Measurements from ENCODE around the gene ARHGAP26.
A peak's percentile ranks its signal among the peaks of the same experiment; 100 is the strongest.
"Not testable (repeated sequence)": the region's sequence is repeated elsewhere in the genome, so short reads cannot be mapped to it uniquely, and the experiment has no call there.

Gene ARHGAP26

DNA sequence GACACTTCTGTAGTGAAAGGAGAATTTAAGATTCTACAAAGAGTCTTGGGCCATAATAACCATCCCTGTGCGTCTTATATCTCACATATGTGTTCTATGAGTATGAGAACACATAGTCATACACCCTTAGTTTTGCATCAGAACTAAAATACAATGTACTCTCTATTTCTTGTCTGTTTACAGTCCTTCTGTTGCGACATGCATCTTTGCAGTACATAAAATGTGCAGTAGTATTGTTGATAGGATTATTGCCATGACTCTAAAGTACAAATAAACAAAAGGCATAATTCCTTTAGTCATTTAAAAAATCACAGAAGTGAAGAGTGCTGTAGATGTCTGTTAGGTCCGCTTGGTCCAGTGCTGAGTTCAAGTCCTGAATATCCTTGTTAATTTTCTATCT, 431.4 kb downstream of the ARHGAP26 start:
- no peak for DNase-seq (ENCODE audit: low read depth)
- no peak overlapping the region for H3K4me3 ChIP-seq (ENCODE audit: low read depth, low read length)
- TF ChIP-seq, protein P1, sequence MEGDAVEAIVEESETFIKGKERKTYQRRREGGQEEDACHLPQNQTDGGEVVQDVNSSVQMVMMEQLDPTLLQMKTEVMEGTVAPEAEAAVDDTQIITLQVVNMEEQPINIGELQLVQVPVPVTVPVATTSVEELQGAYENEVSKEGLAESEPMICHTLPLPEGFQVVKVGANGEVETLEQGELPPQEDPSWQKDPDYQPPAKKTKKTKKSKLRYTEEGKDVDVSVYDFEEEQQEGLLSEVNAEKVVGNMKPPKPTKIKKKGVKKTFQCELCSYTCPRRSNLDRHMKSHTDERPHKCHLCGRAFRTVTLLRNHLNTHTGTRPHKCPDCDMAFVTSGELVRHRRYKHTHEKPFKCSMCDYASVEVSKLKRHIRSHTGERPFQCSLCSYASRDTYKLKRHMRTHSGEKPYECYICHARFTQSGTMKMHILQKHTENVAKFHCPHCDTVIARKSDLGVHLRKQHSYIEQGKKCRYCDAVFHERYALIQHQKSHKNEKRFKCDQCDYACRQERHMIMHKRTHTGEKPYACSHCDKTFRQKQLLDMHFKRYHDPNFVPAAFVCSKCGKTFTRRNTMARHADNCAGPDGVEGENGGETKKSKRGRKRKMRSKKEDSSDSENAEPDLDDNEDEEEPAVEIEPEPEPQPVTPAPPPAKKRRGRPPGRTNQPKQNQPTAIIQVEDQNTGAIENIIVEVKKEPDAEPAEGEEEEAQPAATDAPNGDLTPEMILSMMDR (IDR thresholded peaks at IDR 0.05; ENCODE audit: insufficient read depth, low read depth, low read length, missing control alignments): no peak

DNA sequence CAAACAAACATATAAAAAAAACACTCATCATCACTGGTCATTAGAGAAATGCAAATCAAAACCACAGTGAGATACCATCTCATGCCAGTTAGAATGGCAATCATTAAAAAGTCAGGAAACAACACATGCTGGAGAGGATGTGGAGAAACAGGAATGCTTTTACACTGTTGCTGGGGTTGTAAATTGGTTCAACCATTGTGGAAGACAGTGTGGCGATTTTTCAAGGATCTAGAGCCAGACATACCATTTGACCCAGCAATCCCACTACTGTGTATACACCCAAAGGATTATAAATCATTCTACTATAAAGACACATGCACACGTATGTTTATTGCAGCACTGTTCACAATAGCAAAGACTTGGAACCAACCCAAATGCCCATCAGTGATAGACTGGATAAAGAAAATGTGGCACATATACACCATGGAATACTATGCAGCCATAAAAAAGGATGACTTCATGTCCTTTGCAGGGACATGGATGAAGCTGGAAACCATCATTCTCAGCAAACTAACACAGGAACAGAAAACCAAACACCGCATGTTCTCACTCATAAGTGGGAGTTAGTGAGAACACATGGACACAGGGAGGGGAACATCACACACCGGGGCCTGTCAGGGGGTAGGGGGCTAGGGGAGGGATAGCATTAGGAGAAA, 433.3 kb downstream of the ARHGAP26 start:
- not testable (repeated sequence) for H3K4me3 ChIP-seq (ENCODE audit: low read depth, low read length); DNase-seq (ENCODE audit: low read depth)

DNA sequence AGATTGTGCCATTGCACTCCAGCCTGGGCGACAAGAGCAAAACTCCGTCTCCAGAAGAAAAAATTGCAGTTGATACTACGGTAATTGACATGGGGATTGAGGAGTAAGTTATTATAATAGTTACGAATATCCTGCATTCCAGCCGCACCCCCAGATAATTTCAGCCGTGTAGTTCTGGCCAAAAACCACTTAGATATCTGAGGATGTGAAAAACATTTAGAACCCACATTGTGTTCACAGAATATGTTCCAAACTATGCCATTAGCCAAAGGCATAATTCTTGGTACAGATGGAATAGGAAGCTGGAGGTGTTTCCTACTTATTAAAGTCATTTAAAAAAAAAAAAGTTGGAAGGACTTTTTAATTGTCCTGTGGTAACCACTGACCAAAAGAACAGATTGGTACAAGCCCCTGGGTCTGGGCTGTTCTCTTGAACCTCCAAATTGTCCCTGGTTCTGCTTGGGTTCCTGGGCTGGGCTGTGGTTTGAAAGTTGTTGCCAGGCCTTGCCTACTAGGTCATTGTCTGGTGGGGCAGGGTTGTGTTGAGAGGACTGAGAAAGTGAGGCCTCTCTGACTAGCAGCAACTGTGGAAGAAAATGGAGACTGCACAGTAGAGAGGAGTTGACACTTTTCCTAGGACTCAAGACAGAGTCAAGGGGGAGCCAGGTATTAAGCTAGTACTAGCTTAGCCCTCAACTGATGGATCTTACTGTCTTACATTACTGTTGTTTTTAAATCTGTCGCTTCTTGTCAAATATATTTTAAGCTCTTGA, 434.5 kb downstream of the ARHGAP26 start:
- DNase-seq (ENCODE audit: low read depth): no peak
- H3K4me3 ChIP-seq (ENCODE audit: low read depth, low read length): peak overlapping the region; percentile 63
- TF ChIP-seq, protein P1 (IDR thresholded peaks at IDR 0.05; ENCODE audit: insufficient read depth, low read depth, low read length, missing control alignments): no peak

DNA sequence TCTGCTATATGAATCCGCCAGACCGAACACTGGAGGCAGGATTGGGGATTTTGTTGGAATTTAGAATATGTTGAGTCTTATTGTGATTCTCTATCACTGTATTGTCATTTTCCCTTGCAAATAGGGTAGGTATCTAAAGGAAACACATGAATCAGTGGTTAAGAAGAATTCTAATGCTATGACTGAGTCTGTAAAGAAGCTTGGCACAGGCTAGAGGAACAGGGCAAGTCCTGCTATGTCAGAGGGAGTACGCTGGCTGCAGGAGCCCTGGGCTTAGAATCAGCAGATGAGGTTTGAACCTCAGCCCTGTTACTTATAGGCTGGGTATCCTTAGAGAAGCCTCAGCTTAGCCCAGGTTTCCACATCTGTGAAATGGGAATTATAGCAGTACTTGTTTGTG, 435.2 kb downstream of the ARHGAP26 start:
- TF ChIP-seq, protein P1 (IDR thresholded peaks at IDR 0.05; ENCODE audit: insufficient read depth, low read depth, low read length, missing control alignments): no peak
- peak overlapping the region; percentile 63 for H3K4me3 ChIP-seq (ENCODE audit: low read depth, low read length)
- peak; percentile 57 for DNase-seq (ENCODE audit: low read depth)

DNA sequence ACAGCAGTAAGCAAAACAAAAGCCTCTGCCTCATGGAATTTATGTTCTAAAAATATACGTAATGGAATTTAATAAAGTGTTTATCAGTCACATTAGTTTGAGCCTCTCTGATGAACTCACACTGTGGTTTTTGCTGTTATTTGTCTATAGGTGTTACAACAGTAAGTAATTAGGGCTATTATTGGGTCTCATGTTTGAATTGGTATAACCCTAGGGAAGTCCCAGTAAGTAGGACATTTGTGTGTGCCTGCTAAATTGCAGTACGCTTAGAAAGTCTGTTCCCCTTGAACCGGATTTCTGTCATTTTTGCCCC, 435.7 kb downstream of the ARHGAP26 start:
- peak overlapping the region; percentile 63 for H3K4me3 ChIP-seq (ENCODE audit: low read depth, low read length)
- TF ChIP-seq, protein P1 (IDR thresholded peaks at IDR 0.05; ENCODE audit: insufficient read depth, low read depth, low read length, missing control alignments): no peak
- DNase-seq (ENCODE audit: low read depth): no peak

DNA sequence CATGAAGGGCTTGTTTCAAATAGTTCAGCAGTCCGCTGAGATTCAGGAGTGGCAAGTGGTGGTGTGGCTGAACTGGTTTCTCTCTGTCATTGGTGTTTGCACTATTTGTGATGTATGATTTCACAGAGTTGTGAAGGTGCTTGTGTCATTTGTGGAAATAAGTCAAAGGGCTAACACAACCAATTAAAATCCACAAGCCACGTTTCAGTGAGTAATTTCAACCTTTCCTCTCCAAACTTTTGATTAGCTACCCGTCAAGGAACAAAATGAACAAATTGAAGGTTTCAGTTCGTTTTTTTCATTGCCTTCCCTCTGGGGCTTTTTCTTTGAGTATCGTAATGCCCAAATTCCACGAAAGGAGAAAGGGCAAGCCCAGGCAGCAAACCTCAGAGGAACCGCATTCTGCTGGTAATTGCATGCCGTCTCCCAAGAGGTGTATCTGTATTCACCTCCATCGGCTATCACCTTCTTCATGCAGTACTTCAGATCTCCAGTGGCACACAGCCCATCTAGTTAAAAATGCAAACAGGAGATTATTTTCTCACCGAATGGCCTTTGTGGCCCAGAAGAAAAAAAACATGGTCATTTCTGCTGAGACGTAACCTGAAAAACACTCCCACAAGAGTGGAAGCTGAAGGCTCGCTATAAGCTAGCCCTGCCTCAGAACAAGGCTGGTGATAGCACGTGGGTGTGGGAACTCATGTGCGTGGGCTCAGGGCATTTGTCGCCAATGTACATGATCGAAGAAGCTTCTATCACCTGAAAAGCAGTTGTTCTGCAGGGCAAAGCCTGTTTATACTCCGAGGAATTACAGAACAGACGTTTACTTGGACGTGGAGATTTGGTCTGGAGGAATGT, 436.2 kb downstream of the ARHGAP26 start:
- TF ChIP-seq, protein P1 (IDR thresholded peaks at IDR 0.05; ENCODE audit: insufficient read depth, low read depth, low read length, missing control alignments): no peak
- DNase-seq (ENCODE audit: low read depth): peak; percentile 87
- peak overlapping the region; percentile 63 for H3K4me3 ChIP-seq (ENCODE audit: low read depth, low read length)

DNA sequence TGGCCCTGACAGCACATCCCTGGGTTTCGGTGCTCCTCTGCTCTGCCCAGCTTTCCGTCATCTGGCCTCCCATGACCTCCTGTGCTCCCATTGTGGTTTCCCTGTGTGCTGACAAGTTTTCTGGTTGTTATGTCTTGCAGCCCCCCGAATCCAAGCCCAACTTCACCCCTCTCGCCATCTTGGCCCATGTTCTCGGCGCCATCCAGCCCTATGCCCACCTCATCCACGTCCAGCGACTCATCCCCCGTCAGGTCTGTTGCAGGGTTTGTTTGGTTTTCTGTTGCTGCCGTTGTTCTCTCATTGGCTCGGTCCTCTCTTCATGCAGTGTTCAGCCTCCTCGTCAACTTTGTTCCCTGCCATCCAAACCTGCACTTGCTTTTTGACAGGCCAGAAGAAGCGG, 436.9 kb downstream of the ARHGAP26 start:
- DNase-seq (ENCODE audit: low read depth): peak; percentile 80

More for the DNA sequence above, 436.9 kb downstream of the ARHGAP26 start:
- peak overlapping the region; percentile 63 for H3K4me3 ChIP-seq (ENCODE audit: low read depth, low read length)
- TF ChIP-seq, protein P1 (IDR thresholded peaks at IDR 0.05; ENCODE audit: insufficient read depth, low read depth, low read length, missing control alignments): no peak
